SW 1271 (cell line): ENCODE data around the gene THRB.

ENCODE experiments used
- DNase-seq, 2 experiments: peaks; one replicate each; lab custom pipeline; 2025; lab: John Stamatoyannopoulos, UW

Gene THRB

GRCh38 chr3:24264748-24265158 lies 229.9 kb downstream of the THRB start:
- peak in 1 of 2 experiments; percentile 58 for DNase-seq

DNA sequence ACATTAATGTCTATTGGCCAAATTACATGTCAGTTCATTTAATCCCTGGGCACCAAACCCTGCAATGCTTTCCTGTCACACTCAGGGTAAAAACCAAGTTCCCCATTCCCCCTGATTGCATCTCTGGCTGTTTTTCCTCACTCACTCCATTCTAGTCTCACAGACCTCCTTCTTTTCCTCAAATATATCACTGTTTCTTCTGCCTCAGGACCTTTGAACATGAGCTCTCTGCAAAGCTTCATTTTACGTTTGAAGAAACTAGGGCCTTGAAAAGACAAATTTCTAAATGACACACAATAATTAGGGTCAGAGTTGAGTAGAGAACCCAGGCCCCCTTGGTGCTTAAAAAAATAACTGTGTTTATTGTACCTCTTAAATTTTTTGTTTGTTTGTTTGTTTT lies 230.6 kb downstream of the THRB start:
- DNase-seq, result no peak

DNA sequence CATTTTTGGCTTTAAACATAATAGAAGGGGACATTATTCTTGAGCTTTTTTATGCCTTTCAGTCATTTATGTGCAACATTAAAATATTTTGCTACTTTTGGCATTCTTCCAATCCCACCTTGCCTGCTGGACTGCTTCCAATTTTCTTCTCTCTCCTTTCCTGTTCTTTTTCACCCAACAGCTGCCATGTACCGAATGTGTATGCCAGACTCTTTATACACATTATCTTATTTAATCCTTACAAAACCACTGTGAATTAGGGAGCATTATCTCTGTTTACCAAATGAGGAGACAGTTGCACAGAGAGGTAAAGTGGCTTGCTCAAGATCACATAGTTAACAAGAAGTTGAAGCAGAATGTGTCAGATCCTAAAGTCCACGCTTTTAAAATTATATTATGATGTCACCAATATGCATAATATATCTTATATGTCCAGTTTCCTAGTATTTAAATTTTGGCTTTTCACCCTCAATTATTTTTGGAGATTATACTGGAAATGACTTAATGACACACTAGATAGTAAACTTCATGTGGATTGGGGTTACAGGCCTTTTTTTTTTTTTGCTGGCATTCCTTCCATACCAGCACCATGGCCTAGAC lies 231.5 kb downstream of the THRB start:
- DNase-seq, result no peak

GRCh38 chr3:24261521-24261920 lies 233.1 kb downstream of the THRB start:
- no peak for DNase-seq

GRCh38 chr3:24259901-24260512 lies 234.6 kb downstream of the THRB start:
- DNase-seq, result no peak

GRCh38 chr3:24258727-24259600 lies 235.7 kb downstream of the THRB start:
- DNase-seq, result no peak

GRCh38 chr3:24258260-24258659 lies 236.4 kb downstream of the THRB start:
- DNase-seq, result no peak

DNA sequence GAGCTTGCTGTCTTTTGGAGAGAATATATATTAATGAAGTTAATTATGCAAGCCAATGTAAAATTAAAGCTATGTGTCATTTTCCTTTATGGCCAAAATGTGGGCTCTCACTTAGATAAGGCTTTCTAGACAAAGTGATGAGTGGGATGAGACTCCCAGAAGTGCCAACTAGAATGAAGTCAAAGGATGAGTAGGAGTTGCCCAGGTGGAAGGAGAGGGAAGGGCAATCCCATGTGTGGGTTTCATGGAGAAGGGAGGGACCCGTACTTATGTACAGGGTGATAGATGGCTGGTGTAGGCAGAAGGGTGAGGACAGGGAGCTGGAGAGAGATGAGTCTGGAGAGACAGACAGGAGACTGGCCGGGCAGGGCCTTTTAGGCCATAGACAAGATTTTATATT lies 239.2 kb downstream of the THRB start:
- no peak for DNase-seq

DNA sequence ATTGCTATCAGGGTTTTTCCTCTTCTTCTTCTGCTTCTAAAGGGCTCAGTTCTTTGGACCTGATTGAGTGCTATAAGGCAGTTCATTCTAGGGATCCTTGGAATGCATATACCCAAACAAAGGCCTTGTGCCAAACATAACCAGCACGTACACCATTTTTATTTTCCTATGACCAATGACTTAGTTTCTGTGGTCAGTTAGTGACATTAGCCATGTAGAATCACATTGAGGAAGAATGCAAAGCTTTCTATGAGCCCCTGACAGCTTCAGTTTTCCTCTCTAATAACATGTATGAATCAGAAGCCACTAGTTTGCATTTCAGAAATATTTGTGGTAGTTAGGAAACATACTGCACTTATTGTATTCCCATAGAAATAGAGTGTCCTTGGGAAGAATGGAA lies 240.0 kb downstream of the THRB start:
- no peak for DNase-seq

DNA sequence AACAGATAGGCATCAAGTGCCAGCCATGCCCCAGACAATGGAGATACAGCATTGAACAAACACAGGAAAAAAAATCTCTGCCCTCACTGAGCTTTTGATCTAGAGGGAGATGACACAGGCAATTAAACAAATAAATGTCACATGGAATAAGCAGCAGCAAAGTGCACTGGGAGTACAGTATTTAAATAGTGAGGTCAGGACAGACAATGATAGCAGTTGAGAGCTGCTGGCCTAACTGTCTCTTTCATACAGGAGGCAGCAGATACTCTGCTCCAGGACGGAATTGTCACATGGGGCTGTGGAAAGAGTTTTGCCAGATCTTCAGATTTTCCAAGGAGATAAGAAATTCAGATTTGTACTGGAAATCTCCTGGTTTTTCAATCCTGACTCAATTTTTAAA lies 241.3 kb downstream of the THRB start:
- no peak for DNase-seq

GRCh38 chr3:24249523-24249922 lies 245.1 kb downstream of the THRB start:
- DNase-seq, result no peak

GRCh38 chr3:24245056-24245455 lies 249.6 kb downstream of the THRB start:
- DNase-seq, result no peak

GRCh38 chr3:24244491-24244890 lies 250.2 kb downstream of the THRB start:
- no peak for DNase-seq

DNA sequence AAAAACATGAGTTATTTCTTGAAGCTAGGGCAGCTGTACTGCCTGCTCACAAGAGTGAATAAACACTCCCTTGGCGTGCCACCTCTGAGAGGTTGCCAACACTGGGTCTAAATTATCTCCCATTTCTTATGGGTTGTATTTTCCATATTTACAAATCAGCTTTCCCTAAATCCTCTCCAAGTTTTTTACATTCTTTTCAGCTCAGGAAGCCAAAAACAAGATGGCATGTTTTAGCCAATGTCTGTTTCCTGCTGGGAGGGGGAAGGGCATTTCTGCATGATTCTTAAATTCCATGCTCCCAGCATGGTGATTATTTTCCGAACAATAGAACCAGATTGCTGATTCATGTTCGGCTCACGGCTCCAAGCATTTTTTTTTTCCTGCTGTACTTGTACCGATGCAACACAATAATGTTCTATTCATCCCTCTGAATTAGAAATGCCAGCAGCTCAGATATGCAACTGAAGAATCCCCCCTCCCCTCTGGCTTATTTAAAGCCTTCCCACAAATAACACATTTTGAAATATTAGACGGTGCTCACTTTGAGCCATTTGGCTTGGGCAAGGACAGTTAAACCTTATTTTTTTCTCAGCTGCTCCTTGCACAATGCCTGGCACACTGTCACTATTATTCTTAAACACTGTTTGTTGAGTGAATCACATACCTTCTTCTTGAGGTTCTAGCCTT lies 252.5 kb downstream of the THRB start:
- DNase-seq, result no peak

DNA sequence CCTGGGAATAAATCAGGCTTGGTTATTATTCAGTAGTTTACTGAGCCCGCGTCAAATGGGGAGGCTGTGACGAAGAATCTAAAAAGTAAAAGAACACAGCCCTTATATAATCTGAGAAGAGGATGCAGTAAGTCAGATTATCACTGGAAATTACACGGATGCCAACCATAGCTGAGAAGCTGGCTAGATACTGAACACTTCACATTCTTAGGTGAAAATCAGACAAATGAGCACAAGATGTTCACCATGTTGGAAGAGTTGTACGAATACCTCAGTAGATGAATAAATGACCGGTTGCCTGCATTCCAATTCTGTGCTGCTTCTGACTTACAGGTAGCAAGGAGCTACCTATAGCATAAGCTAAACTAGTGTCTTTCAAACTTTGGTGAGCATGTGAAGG lies 254.3 kb downstream of the THRB start:
- DNase-seq, result no peak

GRCh38 chr3:24237971-24238706 lies 256.5 kb downstream of the THRB start:
- peak; percentile 51 to 70 for DNase-seq

GRCh38 chr3:24235121-24235520 lies 259.5 kb downstream of the THRB start:
- no peak for DNase-seq

GRCh38 chr3:24232784-24233183 lies 261.9 kb downstream of the THRB start:
- no peak for DNase-seq

DNA sequence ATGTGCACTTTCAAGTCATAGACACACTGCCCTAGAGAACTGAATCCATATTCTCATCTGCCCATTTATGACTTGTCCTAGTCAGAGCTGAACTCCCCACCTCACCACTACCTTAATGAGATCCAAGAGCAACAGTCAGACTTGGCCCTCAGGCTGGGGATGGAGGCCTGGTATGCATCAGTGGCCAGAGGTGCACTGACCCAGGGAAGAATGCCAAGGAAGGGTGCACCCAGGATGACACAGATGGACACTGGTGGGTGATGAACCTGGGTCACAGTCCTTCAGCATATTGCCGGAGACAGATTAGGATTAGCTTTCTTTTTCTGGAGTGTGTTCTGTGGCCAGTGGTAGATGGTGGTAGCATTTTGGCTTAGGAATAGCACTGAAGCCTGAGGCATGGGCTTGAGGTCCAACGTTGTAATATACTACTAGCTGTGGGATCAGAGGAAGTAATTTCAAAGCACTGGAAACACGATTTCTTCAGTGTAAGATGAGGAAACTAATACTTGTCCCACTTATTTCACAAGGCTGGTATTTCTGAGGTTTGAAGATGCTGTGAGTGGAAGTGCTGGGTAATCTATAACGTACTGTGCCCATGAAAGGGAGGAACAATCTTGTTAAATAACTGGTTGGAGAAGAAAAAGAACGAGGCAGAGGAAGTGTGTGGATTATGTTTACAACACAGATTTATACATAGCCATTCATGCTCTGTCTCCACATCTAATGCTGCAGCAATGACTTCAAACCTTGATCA lies 265.0 kb downstream of the THRB start:
- DNase-seq, result no peak

DNA sequence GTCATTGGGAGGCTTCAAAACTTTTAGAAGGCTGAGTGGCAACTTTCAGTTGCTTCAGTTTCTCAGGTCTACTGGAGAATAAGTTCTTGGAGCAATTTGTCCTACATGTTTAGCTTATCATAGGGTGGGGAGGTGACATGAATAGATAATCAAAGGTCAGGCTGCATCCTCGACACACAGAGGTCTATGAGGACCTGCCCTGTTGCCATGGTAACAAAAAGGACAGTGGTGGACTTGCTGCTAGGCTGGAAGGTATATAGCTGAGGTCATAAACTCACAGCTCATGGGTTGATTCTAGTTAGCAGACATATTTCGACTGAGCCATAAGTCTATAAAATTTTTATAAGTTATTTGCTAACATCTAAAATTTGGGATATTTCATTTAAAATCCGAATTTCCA lies 267.0 kb downstream of the THRB start:
- DNase-seq, result no peak

DNA sequence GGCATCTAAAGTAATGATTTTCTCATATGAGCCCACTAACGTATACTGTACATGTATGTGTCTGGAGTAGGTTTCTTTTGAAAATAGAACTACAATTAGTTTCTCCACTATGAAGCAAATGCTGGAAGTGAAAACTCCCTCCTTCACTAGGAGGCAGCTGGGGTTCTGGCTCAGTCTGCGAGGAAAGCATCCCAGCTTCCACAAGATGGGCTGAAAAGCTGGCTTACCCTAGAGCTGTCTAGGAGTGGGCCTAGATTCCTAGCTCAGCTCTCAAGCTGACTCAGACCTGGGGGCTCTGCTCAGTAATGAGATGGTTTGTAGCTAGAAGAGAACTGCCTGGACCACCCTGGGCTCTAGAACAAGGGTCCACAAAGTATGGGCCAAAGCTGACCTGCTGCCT lies 268.3 kb downstream of the THRB start:
- DNase-seq, result no peak
